Neural cell (in vitro differentiated cells): ENCODE measurements around the gene LPIN1. TPM values are rescaled to one million over a fixed set of nuclear protein-coding genes. Genes with fewer than 3 reads are reported as not detected.

Source experiments
- H2AFZ ChIP-seq: fragments of 200-600, 300-800 bp; sonication (generic), shearing (Covaris generic); 2 replicates; pipeline ENCODE4 v1.6.0; 2014; ENCODE audit warnings: low read depth, mild to moderate bottlenecking, antibody characterized with exemption, low read length, moderate library complexity
- H3F3A ChIP-seq: fragments of 200-600 bp; shearing (Covaris generic); 2 replicates; pipeline ENCODE4 v1.6.1; 2016; ENCODE audit warnings: mild to moderate bottlenecking, moderate library complexity, mixed read lengths, antibody characterized with exemption, low read length; ENCODE audit not compliant: insufficient read depth, poor library complexity, severe bottlenecking
- H3K27ac ChIP-seq: fragments of 200-600, 300-800 bp; sonication (generic), shearing (Covaris generic); 2 replicates; pipeline ENCODE4 v1.5.1; 2014; ENCODE audit warnings: mild to moderate bottlenecking, low read length, moderate library complexity
- H3K27me3 ChIP-seq: fragments of 300-800, 200-600 bp; sonication (generic), shearing (Covaris generic); 2 replicates; pipeline ENCODE4 v1.6.0; 2014; ENCODE audit warnings: mild to moderate bottlenecking, low read depth, low read length, moderate library complexity; ENCODE audit not compliant: insufficient read depth
- H3K36me3 ChIP-seq: fragments of 300-800, 200-600 bp; sonication (generic), shearing (Covaris generic); 2 replicates; pipeline ENCODE4 v1.5.1; 2014; ENCODE audit warnings: mild to moderate bottlenecking, antibody characterized with exemption, low read length, moderate library complexity; ENCODE audit not compliant: insufficient read depth
- H3K4me2 ChIP-seq: fragments of 300-800, 200-600 bp; sonication (generic), shearing (Covaris generic); 2 replicates; pipeline ENCODE4 v1.6.0; 2014; ENCODE audit warnings: mild to moderate bottlenecking, low read length
- H3K4me3 ChIP-seq: fragments of 300-800, 200-600 bp; sonication (generic), shearing (Covaris generic); 2 replicates; pipeline ENCODE4 v1.5.1; 2014; ENCODE audit warnings: mild to moderate bottlenecking, low read length, moderate library complexity
- H3K79me2 ChIP-seq: fragments of 200-600 bp; shearing (Covaris generic); replicated peaks from 2 replicates; pipeline ENCODE4 v1.6.0; 2014; ENCODE audit warnings: mild to moderate bottlenecking, low read length, moderate library complexity; ENCODE audit not compliant: insufficient read depth
- H3K9ac ChIP-seq: fragments of 300-800, 200-600 bp; sonication (generic), shearing (Covaris generic); 2 replicates; pipeline ENCODE4 v1.6.1; 2016; ENCODE audit warnings: mild to moderate bottlenecking, low read length, mixed read lengths
- H3K9me2 ChIP-seq: fragments of 200-600 bp; shearing (Covaris generic); 2 replicates; pipeline ENCODE4 v1.6.1; 2016; ENCODE audit warnings: mild to moderate bottlenecking, low read length, mixed read lengths; ENCODE audit not compliant: insufficient read depth
- H3K9me3 ChIP-seq: fragments of 200-600, 300-800 bp; sonication (generic), shearing (Covaris generic); 2 replicates; pipeline ENCODE4 v1.6.1; 2016; ENCODE audit warnings: mild to moderate bottlenecking, mixed run types, low read length, moderate library complexity, mixed read lengths
- H4K20me1 ChIP-seq: fragments of 200-600 bp; shearing (Covaris generic); 2 replicates; pipeline ENCODE4 v1.6.1; 2016; ENCODE audit warnings: mild to moderate bottlenecking, mixed run types; ENCODE audit not compliant: insufficient read depth
- CTCF ChIP-seq: fragments of 450-650 bp; IDR thresholded peaks from 2 replicates; pipeline ENCODE4 v1.5.1; 2014; ENCODE audit warnings: antibody characterized with exemption, mild to moderate bottlenecking, moderate library complexity; ENCODE audit not compliant: poor library complexity, severe bottlenecking
- EP300 ChIP-seq: fragments of 450-650 bp; conservative IDR thresholded peaks from 2 replicates; pipeline ENCODE4 v1.6.1; 2014; ENCODE audit warnings: antibody characterized with exemption, mild to moderate bottlenecking, moderate library complexity; ENCODE audit not compliant: poor library complexity, severe bottlenecking
- EZH2 ChIP-seq: fragments of 200-600, 300-800 bp; shearing (Covaris generic), sonication (generic); IDR thresholded peaks from 2 replicates; pipeline ENCODE4 v1.6.1; 2014; ENCODE audit warnings: antibody characterized with exemption, low read length, borderline replicate concordance, mild to moderate bottlenecking; ENCODE audit not compliant: insufficient read depth, poor library complexity, severe bottlenecking
- MXI1 ChIP-seq: fragments of 450-650 bp; conservative IDR thresholded peaks from 2 replicates; pipeline ENCODE4 v1.6.1; 2014; ENCODE audit warnings: antibody characterized with exemption, mild to moderate bottlenecking; ENCODE audit not compliant: poor library complexity, severe bottlenecking
- POLR2AphosphoS5 ChIP-seq: IDR thresholded peaks from 2 replicates; pipeline ENCODE4 v1.6.1; 2012
- RAD21 ChIP-seq: fragments of 450-650 bp; conservative IDR thresholded peaks from 2 replicates; pipeline ENCODE4 v1.6.1; 2014; ENCODE audit warnings: antibody characterized with exemption, mild to moderate bottlenecking, moderate library complexity
- REST ChIP-seq: IDR thresholded peaks from 2 replicates; pipeline ENCODE4 v1.6.1; 2012; ENCODE audit warnings: borderline replicate concordance
- SMC3 ChIP-seq: fragments of 450-650 bp; conservative IDR thresholded peaks from 2 replicates; pipeline ENCODE4 v1.6.1; 2014; ENCODE audit warnings: antibody characterized with exemption, mild to moderate bottlenecking, moderate library complexity; ENCODE audit not compliant: poor library complexity
- TAF1 ChIP-seq: IDR thresholded peaks from 2 replicates; pipeline ENCODE4 v1.6.1; 2012; ENCODE audit warnings: low read depth
- polyA plus RNA-seq: library from polyadenylated mRNA; depleted of rRNA; stranded (reverse); fragments of >200 nt; gene quantifications from 2 replicates; pipeline ENCODE4 v1.2.3, GENCODE V29; 2014

Gene LPIN1
- polyA plus RNA-seq, 1 donor from 2014 or later, result 47.5 TPM

GRCh38 chr2:11850082-11850481 lies 103.7 kb downstream of the LPIN1 start:
- Histone ChIP-seq H3K27me3 (no peaks in the 10 kb centered on the region), H4K20me1 (no peaks in the 10 kb centered on the region), H3K9me2 (no peaks in the 10 kb centered on the region), H2AFZ (no peak overlapping the region), H3K36me3 (no peaks in the 10 kb centered on the region), H3K4me3 (no peak overlapping the region), H3K79me2 (no peaks in the 10 kb centered on the region), H3K27ac (no peak overlapping the region), H3K9ac (no peak overlapping the region), H3K9me3 (no peaks in the 10 kb centered on the region), H3F3A (no peaks in the 10 kb centered on the region), H3K4me2 (no peak overlapping the region)
- TF ChIP-seq SMC3, result no peak
- TF ChIP-seq RAD21, result no peak
- no peak for TF ChIP-seq MXI1
- TF ChIP-seq EP300, result no peak
- TF ChIP-seq EZH2, result no peak
- TF ChIP-seq TAF1, result no peak
- no peak for TF ChIP-seq CTCF
- no peak for TF ChIP-seq REST
- TF ChIP-seq POLR2AphosphoS5, result no peak

- no peak for TF ChIP-seq RAD21
- TF ChIP-seq EP300, result no peak
- TF ChIP-seq TAF1, result no peak
- TF ChIP-seq MXI1, result no peak
- TF ChIP-seq POLR2AphosphoS5, result no peak
- no peak for TF ChIP-seq SMC3
- TF ChIP-seq CTCF, result no peak
- no peak for TF ChIP-seq REST
- TF ChIP-seq EZH2, result no peak
- H3F3A ChIP-seq, result no peaks in the 10 kb centered on the region
- no peaks in the 10 kb centered on the region for H3K9me2 ChIP-seq
- H4K20me1 ChIP-seq, result no peaks in the 10 kb centered on the region
- no peaks in the 10 kb centered on the region for H3K36me3 ChIP-seq
- H3K79me2 ChIP-seq, result no peaks in the 10 kb centered on the region
- no peak overlapping the region for H3K4me2 ChIP-seq
- no peak overlapping the region for H3K9ac ChIP-seq
- no peak overlapping the region for H2AFZ ChIP-seq
- no peaks in the 10 kb centered on the region for H3K9me3 ChIP-seq
- no peaks in the 10 kb centered on the region for H3K27me3 ChIP-seq
- no peak overlapping the region for H3K4me3 ChIP-seq
- no peak overlapping the region for H3K27ac ChIP-seq
These were observed 106.2 kb downstream of the LPIN1 start for GRCh38 chr2:11852526-11853196.
